Left ventricle myocardium inferior (tissue), 1 donor: Measurements from ENCODE around the gene GPR157. TPM values are rescaled to one million over a fixed set of nuclear protein-coding genes. Genes with fewer than 3 reads are reported as not detected.

ENCODE experiments used
- DNase-seq: peaks from one replicate; pipeline ENCODE4 v3.0.0-alpha.2; 2020
- H3K27ac ChIP-seq: fragments of 200-600 bp; replicated peaks from 2 replicates; pipeline ENCODE4 v1.8.0; 2021
- H3K27me3 ChIP-seq: fragments of 200-600 bp; 2 replicates; pipeline ENCODE4 v1.8.0; 2021; ENCODE audit warnings: low read depth
- H3K36me3 ChIP-seq: fragments of 200-600 bp; 2 replicates; pipeline ENCODE4 v1.8.0; 2021
- H3K4me1 ChIP-seq: fragments of 200-600 bp; 2 replicates; pipeline ENCODE4 v1.8.0; 2021
- H3K4me3 ChIP-seq: fragments of 200-600 bp; 2 replicates; pipeline ENCODE4 v1.8.0; 2021; ENCODE audit warnings: mild to moderate bottlenecking, moderate library complexity
- H3K9me3 ChIP-seq: fragments of 200-600 bp; replicated peaks from 2 replicates; pipeline ENCODE4 v1.8.0; 2021
- CTCF ChIP-seq: fragments of 200-600 bp; IDR thresholded peaks from 2 replicates; pipeline ENCODE4 v1.8.0; 2021; ENCODE audit warnings: antibody characterized with exemption, mild to moderate bottlenecking, borderline replicate concordance
- intact Hi-C: fragments of 100-400 bp; cut with micrococcal nuclease; formaldehyde crosslinking; loops from one replicate; pipeline ENCODE4 v1.11.0; 2022
- total RNA-seq: library from RNA; stranded (reverse); fragmentation: NEBNext Ultra II Directional; extraction: Animal tissue kit (Norgen Biotek cat#: 25700); gene quantifications from one replicate; pipeline ENCODE4 v1.2.1, GENCODE V29; 2021
- donor health status: DM: no; HTN: yes; CAD: no; lungs with severe emphysema.

The GPR157 gene
- total RNA-seq, 1 donor from 2014 or later: 48.4 TPM

- Histone ChIP-seq H3K36me3 (no peaks in the 10 kb centered on the region), H3K4me1 (no peaks in the 10 kb centered on the region), H3K4me3 (no peak overlapping the region), H3K27me3 (no peaks in the 10 kb centered on the region), H3K27ac (peak overlapping the region; percentile 3), H3K9me3 (no peaks in the 10 kb centered on the region)
- intact Hi-C loops: no loop called here
- TF ChIP-seq CTCF: no peak
- no peak for DNase-seq
Observed at GRCh38 chr1:9135073-9135836, 6.4 kb upstream of the GPR157 start.

- peaks cover 7% of the 10 kb centered on the region for H3K4me1 ChIP-seq
- intact Hi-C loops: no loop called here
- no peak overlapping the region for H3K4me3 ChIP-seq
- H3K27me3 ChIP-seq: no peaks in the 10 kb centered on the region
- no peak for DNase-seq
- no peaks in the 10 kb centered on the region for H3K9me3 ChIP-seq
- H3K36me3 ChIP-seq: no peaks in the 10 kb centered on the region
- no peak overlapping the region for H3K27ac ChIP-seq
- no peak for TF ChIP-seq CTCF
Observed at GRCh38 chr1:9133870-9134585, 5.1 kb upstream of the GPR157 start.

- Histone ChIP-seq H3K4me3 (peak overlapping the region; percentile 86), H3K4me1 (peaks cover 47% of the 10 kb centered on the region), H3K36me3 (no peaks in the 10 kb centered on the region), H3K9me3 (no peaks in the 10 kb centered on the region), H3K27me3 (no peaks in the 10 kb centered on the region), H3K27ac (peak overlapping the region; percentile 94)
- no peak for TF ChIP-seq CTCF
- intact Hi-C loops: no loop called here
- peak; percentile 89 for DNase-seq
Observed at GRCh38 chr1:9129266-9130041, 552 bp upstream of the GPR157 start.

GRCh38 chr1:9128166-9128519 is 759 bp downstream of the GPR157 start:
- H3K36me3 ChIP-seq: no peaks in the 10 kb centered on the region
- H3K9me3 ChIP-seq: no peaks in the 10 kb centered on the region
- intact Hi-C loops: no loop called here
- H3K4me3 ChIP-seq: peak overlapping the region; percentile 86
- H3K27ac ChIP-seq: peak overlapping the region; percentile 94
- peaks cover 51% of the 10 kb centered on the region for H3K4me1 ChIP-seq
- DNase-seq: peak; percentile 61
- H3K27me3 ChIP-seq: no peaks in the 10 kb centered on the region
- TF ChIP-seq CTCF: no peak

- peak overlapping the region; percentile 86 for H3K4me3 ChIP-seq
- no peaks in the 10 kb centered on the region for H3K27me3 ChIP-seq
- no peak for DNase-seq
- H3K9me3 ChIP-seq: no peaks in the 10 kb centered on the region
- peaks cover 55% of the 10 kb centered on the region for H3K4me1 ChIP-seq
- no peaks in the 10 kb centered on the region for H3K36me3 ChIP-seq
- intact Hi-C loops: no loop called here
- peak overlapping the region; percentile 94 for H3K27ac ChIP-seq
- no peak for TF ChIP-seq CTCF
Observed at GRCh38 chr1:9127395-9128165, 1.3 kb downstream of the GPR157 start.
